WTC11 (cell line): ENCODE measurements around the gene NFIC. TPM values are rescaled to one million over a fixed set of nuclear protein-coding genes. Genes with fewer than 3 reads are reported as not detected.

Experiments
- ATAC-seq: fragments of 200-7000 bp; cut with Tn5 transposase; 2 replicates; pipeline ENCODE4 v1.10.0; 2021; ENCODE audit warnings: mild to moderate bottlenecking, moderate library complexity
- CTCF ChIA-PET: fragments of 300-600 bp; sonication (Branson Sonifier 250); formaldehyde crosslinking; loops from one replicate; lab custom pipeline; 2021; ENCODE audit warnings: antibody characterized with exemption; lab: Charles Lee
- POLR2A ChIA-PET: fragments of 350-600 bp; sonication (Branson Sonifier 250); formaldehyde crosslinking; loops from one replicate; lab custom pipeline; 2021; ENCODE audit warnings: antibody characterized with exemption; lab: Charles Lee
- DNase-seq: peaks from one replicate; pipeline ENCODE4 v3.0.0; 2021; ENCODE audit warnings: low spot score
- H3K27ac Mint-ChIP-seq: 2 replicates; pipeline ENCODE4 v1.8.0; 2021; ENCODE audit warnings: mixed read lengths
- H3K27me3 Mint-ChIP-seq: 2 replicates; pipeline ENCODE4 v1.8.0; 2021; ENCODE audit warnings: low read depth, mild to moderate bottlenecking, moderate library complexity, mixed read lengths
- H3K36me3 Mint-ChIP-seq: 2 replicates; pipeline ENCODE4 v1.8.0; 2021; ENCODE audit warnings: mixed read lengths
- H3K4me1 Mint-ChIP-seq: 2 replicates; pipeline ENCODE4 v1.8.0; 2022; ENCODE audit warnings: mixed read lengths
- H3K4me3 Mint-ChIP-seq: 2 replicates; pipeline ENCODE4 v1.8.0; 2021; ENCODE audit warnings: mild to moderate bottlenecking, moderate library complexity, mixed read lengths
- H3K9me3 Mint-ChIP-seq: 2 replicates; pipeline ENCODE4 v1.8.0; 2021; ENCODE audit warnings: mixed read lengths
- ATF1 ChIP-seq: sonication (generic); formaldehyde crosslinking; IDR thresholded peaks from 2 replicates; pipeline ENCODE4 v1.8.1; 2023; ENCODE audit warnings: mild to moderate bottlenecking, moderate library complexity, missing genetic modification reagents
- CBFB ChIP-seq: sonication (generic); formaldehyde crosslinking; IDR thresholded peaks from 2 replicates; pipeline ENCODE4 v1.8.1; 2022; ENCODE audit warnings: mild to moderate bottlenecking, low read depth, missing genetic modification reagents
- CREB1 ChIP-seq: sonication (generic); formaldehyde crosslinking; IDR thresholded peaks from 2 replicates; pipeline ENCODE4 v1.8.0; 2023; ENCODE audit warnings: mild to moderate bottlenecking, missing genetic modification reagents
- CREM ChIP-seq: sonication (generic); formaldehyde crosslinking; IDR thresholded peaks from 2 replicates; pipeline ENCODE4 v1.8.1; 2022; ENCODE audit warnings: mild to moderate bottlenecking, missing genetic modification reagents, moderate library complexity
- ETV6 ChIP-seq: sonication (generic); formaldehyde crosslinking; IDR thresholded peaks from 2 replicates; pipeline ENCODE4 v1.8.1; 2022; ENCODE audit warnings: mild to moderate bottlenecking, missing genetic modification reagents
- NFATC4 ChIP-seq: fragments of 250-450 bp; sonication (Bioruptor Pico); IDR thresholded peaks from 2 replicates; pipeline ENCODE4 v1.9.0; 2021; ENCODE audit warnings: mild to moderate bottlenecking
- NR3C1 ChIP-seq: sonication (generic); formaldehyde crosslinking; conservative IDR thresholded peaks from 2 replicates; pipeline ENCODE4 v1.8.1; 2023; ENCODE audit warnings: low read depth, mild to moderate bottlenecking, missing genetic modification reagents
- SP1 ChIP-seq: sonication (generic); formaldehyde crosslinking; conservative IDR thresholded peaks from 2 replicates; pipeline ENCODE4 v1.8.1; 2022; ENCODE audit warnings: missing genetic modification reagents
- TCF7 ChIP-seq: sonication (generic); formaldehyde crosslinking; IDR thresholded peaks from 2 replicates; pipeline ENCODE4 v1.8.0; 2022; ENCODE audit warnings: mild to moderate bottlenecking, low read depth, missing genetic modification reagents, moderate library complexity
- TEAD1 ChIP-seq: sonication (generic); formaldehyde crosslinking; IDR thresholded peaks from 2 replicates; pipeline ENCODE4 v1.8.0; 2022; ENCODE audit warnings: mild to moderate bottlenecking, missing genetic modification reagents
- ZNF121 ChIP-seq: sonication (generic); formaldehyde crosslinking; IDR thresholded peaks from 2 replicates; pipeline ENCODE4 v1.8.0; 2023; ENCODE audit warnings: missing genetic modification reagents
- ZNF232 ChIP-seq: sonication (generic); formaldehyde crosslinking; IDR thresholded peaks from 2 replicates; pipeline ENCODE4 v1.8.0; 2022; ENCODE audit warnings: mild to moderate bottlenecking, missing genetic modification reagents
- ZNF281 ChIP-seq: sonication (generic); formaldehyde crosslinking; IDR thresholded peaks from 2 replicates; pipeline ENCODE4 v1.8.0; 2023; ENCODE audit warnings: mild to moderate bottlenecking, missing genetic modification reagents
- ZNF416 ChIP-seq: fragments of 250-450 bp; sonication (Bioruptor Pico); IDR thresholded peaks from 2 replicates; pipeline ENCODE4 v1.9.0; 2021; ENCODE audit warnings: mild to moderate bottlenecking, inconsistent platforms
- total RNA-seq: library from RNA; stranded (reverse); gene quantifications from 3 replicates; pipeline ENCODE4 v1.2.3, GENCODE V29; 2021
- TF ChIP-seq, protein P1 (sequence below): sonication (generic); formaldehyde crosslinking; IDR thresholded peaks from 2 replicates; pipeline ENCODE4 v1.8.1; 2023; ENCODE audit warnings: mild to moderate bottlenecking, missing genetic modification reagents
- TF ChIP-seq, protein P2 (sequence below): sonication (generic); formaldehyde crosslinking; IDR thresholded peaks from 2 replicates; pipeline ENCODE4 v1.8.1; 2022; ENCODE audit warnings: missing genetic modification reagents, borderline replicate concordance

The NFIC gene
- total RNA-seq, 1 experiment from 2014 or later = 3.5 TPM

DNA sequence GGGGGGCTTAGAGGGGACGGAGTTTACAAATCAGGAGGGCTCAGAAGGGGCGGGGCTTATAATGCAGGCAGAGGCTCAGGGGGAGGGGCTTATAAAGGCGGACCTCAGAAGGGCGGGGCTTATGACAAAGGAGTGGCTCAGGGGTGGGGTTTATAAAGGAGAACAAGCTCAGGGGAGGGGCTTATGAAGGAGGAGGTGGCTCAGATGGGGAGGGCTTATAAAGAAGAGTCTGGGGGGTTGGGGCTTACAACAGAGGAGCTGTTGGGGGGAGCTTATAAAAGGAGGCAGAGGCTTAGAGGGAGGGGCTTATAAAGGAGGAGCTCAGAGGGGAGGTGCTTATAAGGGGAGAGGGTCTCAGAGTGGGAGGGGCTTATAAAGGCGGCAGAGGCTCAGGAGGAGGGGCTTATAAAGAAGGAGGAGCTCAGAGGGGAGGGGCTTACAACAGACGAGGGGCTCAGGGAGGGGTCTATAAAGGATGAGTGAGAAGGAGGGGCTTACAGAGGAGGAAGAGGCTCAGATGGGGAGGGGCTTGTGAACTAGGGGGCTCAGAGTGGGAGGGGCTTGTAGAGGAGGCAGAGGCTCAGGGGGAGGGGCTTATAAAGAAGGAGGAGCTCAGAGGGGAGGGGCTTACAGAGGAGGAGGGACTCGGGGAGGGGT, 112.9 kb downstream of the NFIC start:
- Mint-ChIP-seq H3K36me3 (no peaks in the 10 kb centered on the region), H3K9me3 (no peaks in the 10 kb centered on the region), H3K27ac (no peak overlapping the region), H3K4me3 (no peak overlapping the region; the same call in 1 of the 2 replicates), H3K4me1 (peaks cover 20% of the 10 kb centered on the region), H3K27me3 (peaks cover 6% of the 10 kb centered on the region)
- CTCF ChIA-PET = interaction anchor here (0.6 to 2.5 kb wide), 19 partner anchors 10 to 350 kb away, joined by 3 to 26 read pairs (median 4); partner anchors contain the start of gene DOHH
- peak; percentile 79 for DNase-seq
- TF ChIP-seq CREM (no peak), ZNF281 (no peak), SP1 (CRISPR knock-in tag) (no peak)
- TF ChIP-seq, protein P1, sequence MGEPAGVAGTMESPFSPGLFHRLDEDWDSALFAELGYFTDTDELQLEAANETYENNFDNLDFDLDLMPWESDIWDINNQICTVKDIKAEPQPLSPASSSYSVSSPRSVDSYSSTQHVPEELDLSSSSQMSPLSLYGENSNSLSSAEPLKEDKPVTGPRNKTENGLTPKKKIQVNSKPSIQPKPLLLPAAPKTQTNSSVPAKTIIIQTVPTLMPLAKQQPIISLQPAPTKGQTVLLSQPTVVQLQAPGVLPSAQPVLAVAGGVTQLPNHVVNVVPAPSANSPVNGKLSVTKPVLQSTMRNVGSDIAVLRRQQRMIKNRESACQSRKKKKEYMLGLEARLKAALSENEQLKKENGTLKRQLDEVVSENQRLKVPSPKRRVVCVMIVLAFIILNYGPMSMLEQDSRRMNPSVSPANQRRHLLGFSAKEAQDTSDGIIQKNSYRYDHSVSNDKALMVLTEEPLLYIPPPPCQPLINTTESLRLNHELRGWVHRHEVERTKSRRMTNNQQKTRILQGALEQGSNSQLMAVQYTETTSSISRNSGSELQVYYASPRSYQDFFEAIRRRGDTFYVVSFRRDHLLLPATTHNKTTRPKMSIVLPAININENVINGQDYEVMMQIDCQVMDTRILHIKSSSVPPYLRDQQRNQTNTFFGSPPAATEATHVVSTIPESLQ = no peak
- POLR2A ChIA-PET = interaction anchor here (0.7 to 1.0 kb wide), 3 partner anchors 11 to 128 kb away, joined by 3 to 4 read pairs (median 4); no protein-coding TSS in a partner anchor
- ATAC-seq = peak; percentile 47

- H3K4me3 Mint-ChIP-seq = no peak overlapping the region
- POLR2A ChIA-PET = interaction anchor here (1.0 kb wide), 1 partner anchor 16 kb away, joined by 3 read pairs; no protein-coding TSS in a partner anchor
- no peaks in the 10 kb centered on the region for H3K36me3 Mint-ChIP-seq
- ATAC-seq (peak; percentile 60), DNase-seq (peak; percentile 75)
- peaks cover 6% of the 10 kb centered on the region for H3K27me3 Mint-ChIP-seq
- H3K4me1 Mint-ChIP-seq = peaks cover 20% of the 10 kb centered on the region
- TF ChIP-seq TCF7 (CRISPR knock-in tag) = no peak
- no peak for TF ChIP-seq NFATC4 (CRISPR knock-in tag)
- no peak for TF ChIP-seq ETV6
- no peak for TF ChIP-seq TEAD1 (CRISPR knock-in tag)
- no peak for TF ChIP-seq ZNF416 (CRISPR knock-in tag)
- TF ChIP-seq NR3C1 = no peak
- TF ChIP-seq ATF1 (CRISPR knock-in tag) = no peak
- no peak for TF ChIP-seq CREB1 (CRISPR knock-in tag)
- TF ChIP-seq SP1 (CRISPR knock-in tag) = no peak
- TF ChIP-seq CBFB (CRISPR knock-in tag) = no peak
- TF ChIP-seq ZNF121 (CRISPR knock-in tag) = no peak
- no peak for TF ChIP-seq ZNF232 (CRISPR knock-in tag)
- TF ChIP-seq, protein P2, sequence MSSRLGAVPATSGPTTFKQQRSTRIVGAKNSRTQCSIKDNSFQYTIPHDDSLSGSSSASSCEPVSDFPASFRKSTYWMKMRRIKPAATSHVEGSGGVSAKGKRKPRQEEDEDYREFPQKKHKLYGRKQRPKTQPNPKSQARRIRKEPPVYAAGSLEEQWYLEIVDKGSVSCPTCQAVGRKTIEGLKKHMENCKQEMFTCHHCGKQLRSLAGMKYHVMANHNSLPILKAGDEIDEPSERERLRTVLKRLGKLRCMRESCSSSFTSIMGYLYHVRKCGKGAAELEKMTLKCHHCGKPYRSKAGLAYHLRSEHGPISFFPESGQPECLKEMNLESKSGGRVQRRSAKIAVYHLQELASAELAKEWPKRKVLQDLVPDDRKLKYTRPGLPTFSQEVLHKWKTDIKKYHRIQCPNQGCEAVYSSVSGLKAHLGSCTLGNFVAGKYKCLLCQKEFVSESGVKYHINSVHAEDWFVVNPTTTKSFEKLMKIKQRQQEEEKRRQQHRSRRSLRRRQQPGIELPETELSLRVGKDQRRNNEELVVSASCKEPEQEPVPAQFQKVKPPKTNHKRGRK (CRISPR knock-in tag) = no peak
- no peak overlapping the region for H3K27ac Mint-ChIP-seq
- no peaks in the 10 kb centered on the region for H3K9me3 Mint-ChIP-seq
- CTCF ChIA-PET = interaction anchor here (0.6 to 2.5 kb wide), 17 partner anchors 10 to 350 kb away, joined by 3 to 26 read pairs (median 4); no protein-coding TSS in a partner anchor
These were observed 113.4 kb downstream of the NFIC start for GRCh38 chr19:3479834-3480215.
